H1 (cell line): ENCODE data around the gene VEZT. TPM values are rescaled to one million over a fixed set of nuclear protein-coding genes. Genes with fewer than 3 reads are reported as not detected.

ENCODE experiments used
- CTCF ChIA-PET: fragments of 300-600 bp; sonication (Branson Sonifier 250); formaldehyde crosslinking; loops from one replicate; lab custom pipeline; 2021; ENCODE audit not compliant: partially characterized antibody; lab: Charles Lee
- POLR2A ChIA-PET: fragments of 300-600 bp; sonication (Branson Sonifier 250); formaldehyde crosslinking; loops from one replicate; lab custom pipeline; 2021; ENCODE audit warnings: inconsistent platforms; ENCODE audit not compliant: partially characterized antibody; lab: Charles Lee
- DNase-seq, 2 experiments: peaks; one replicate each; pipeline versions ENCODE4 v3.0.0 to v3.0.0-alpha.2; 2010 to 2022; ENCODE audit warnings: low spot score in 2 of 2, low read depth in 1 of 2, mixed read lengths in 1 of 2
- FAIRE-seq: peaks from 2 replicates; lab custom pipeline; 2011; peaks lifted over from hg19 to GRCh38; lab: Jason Lieb, UNC
- H2AFZ ChIP-seq: 2 replicates; pipeline ENCODE4 v1.8.1; 2012; ENCODE audit warnings: low read length, inconsistent platforms
- H2AK5ac ChIP-seq: 2 replicates; pipeline ENCODE4 v1.6.1; 2013; ENCODE audit warnings: low read depth, low read length
- H2BK120ac ChIP-seq: replicated peaks from 2 replicates; pipeline ENCODE3; 2013; ENCODE audit warnings: low read depth, low read length, inconsistent platforms
- H2BK12ac ChIP-seq: 2 replicates; pipeline ENCODE4 v1.6.1; 2013; ENCODE audit warnings: low read depth, low read length
- H2BK15ac ChIP-seq: 2 replicates; pipeline ENCODE4 v1.6.1; 2013; ENCODE audit warnings: low read length
- H2BK20ac ChIP-seq: 2 replicates; pipeline ENCODE4 v1.6.1; 2013; ENCODE audit warnings: low read length
- H2BK5ac ChIP-seq: 2 replicates; pipeline ENCODE4 v1.6.1; 2013; ENCODE audit warnings: low read depth, low read length
- H3K14ac ChIP-seq: 2 replicates; pipeline ENCODE4 v1.6.1; 2013; ENCODE audit warnings: inconsistent platforms; ENCODE audit not compliant: insufficient read length
- H3K18ac ChIP-seq: 2 replicates; pipeline ENCODE4 v1.6.1; 2013; ENCODE audit warnings: low read length; ENCODE audit errors: extremely low read depth
- H3K23ac ChIP-seq: 2 replicates; pipeline ENCODE4 v1.6.1; 2013; ENCODE audit warnings: inconsistent platforms; ENCODE audit not compliant: insufficient read length
- H3K23me2 ChIP-seq: 2 replicates; pipeline ENCODE4 v1.6.1; 2013; ENCODE audit warnings: low read depth, low read length
- H3K27ac ChIP-seq: 2 replicates; pipeline ENCODE4 v1.6.1; 2011; ENCODE audit warnings: low read depth, low read length, inconsistent platforms
- H3K27me3 ChIP-seq, 4 experiments: replicated peaks in 1 of 4; 1 replicate in 1 of 4; 2 replicates in 3 of 4; pipeline versions ENCODE4 v1.6.1 to v1.8.1; 2011 to 2013; ENCODE audit warnings: low read length in 3 of 4, mild to moderate bottlenecking in 3 of 4, inconsistent platforms in 2 of 4, mixed read lengths in 2 of 4, moderate library complexity in 1 of 4; ENCODE audit not compliant: control insufficient read depth in 3 of 4, insufficient read depth in 3 of 4; ENCODE audit errors: extremely low read depth in 1 of 4
- H3K36me3 ChIP-seq, 4 experiments: 2 replicates each; pipeline versions ENCODE4 v1.6.1 to v1.8.1; 2011 to 2013; ENCODE audit warnings: mild to moderate bottlenecking in 4 of 4, low read length in 3 of 4, moderate library complexity in 2 of 4, control low read depth in 1 of 4, inconsistent platforms in 1 of 4; ENCODE audit not compliant: insufficient read depth in 4 of 4, control insufficient read depth in 2 of 4
- H3K4ac ChIP-seq: replicated peaks from 2 replicates; pipeline ENCODE3; 2013; ENCODE audit warnings: low read length, low read depth, mixed read lengths, inconsistent platforms; ENCODE audit not compliant: insufficient read length
- H3K4me1 ChIP-seq, 4 experiments: replicated peaks in 1 of 4; 1 replicate in 1 of 4; 2 replicates in 3 of 4; pipeline versions ENCODE4 v1.6.1 to v1.8.1; 2011 to 2013; ENCODE audit warnings: low read length in 3 of 4, inconsistent platforms in 2 of 4, mixed read lengths in 1 of 4; ENCODE audit not compliant: insufficient read depth in 4 of 4, control insufficient read depth in 3 of 4
- H3K4me2 ChIP-seq, 2 experiments: 2 replicates each; pipeline versions ENCODE4 v1.6.1 to v1.8.1; 2011 to 2013; ENCODE audit warnings: low read depth in 2 of 2, low read length in 2 of 2, control low read depth in 1 of 2, inconsistent platforms in 1 of 2, mild to moderate bottlenecking in 1 of 2; ENCODE audit not compliant: insufficient read depth in 1 of 2
- H3K4me3 ChIP-seq, 4 experiments: fragments of 200-600, 300-600 bp in 1 of 4; sonication (generic), shearing (Covaris generic), sonication (Bioruptor Twin) in 1 of 4; 2 replicates each; pipeline versions ENCODE4 v1.5.1 to v1.8.1; 2011 to 2016; ENCODE audit warnings: low read length in 4 of 4, low read depth in 3 of 4, control low read depth in 2 of 4, inconsistent platforms in 2 of 4, mild to moderate bottlenecking in 2 of 4, mixed read lengths in 1 of 4, moderate library complexity in 1 of 4; ENCODE audit not compliant: insufficient read depth in 2 of 4; ENCODE audit errors: extremely low read depth in 1 of 4
- H3K56ac ChIP-seq: replicated peaks from 2 replicates; pipeline ENCODE3; 2013; ENCODE audit warnings: low read depth, mild to moderate bottlenecking, mixed read lengths, low read length, inconsistent platforms; ENCODE audit not compliant: insufficient read length
- H3K79me1 ChIP-seq: 2 replicates; pipeline ENCODE4 v1.6.1; 2013; ENCODE audit warnings: low read depth, low read length, control low read depth
- H3K79me2 ChIP-seq, 2 experiments: 2 replicates each; pipeline versions ENCODE4 v1.6.1 to v1.8.1; 2012 to 2013; ENCODE audit warnings: low read length in 2 of 2, mild to moderate bottlenecking in 2 of 2, inconsistent platforms in 1 of 2; ENCODE audit not compliant: insufficient read depth in 2 of 2, control insufficient read depth in 1 of 2
- H3K9ac ChIP-seq, 4 experiments: replicated peaks in 1 of 4; 1 replicate in 1 of 4; 2 replicates in 3 of 4; pipeline versions ENCODE4 v1.6.1 to v1.8.1; 2011 to 2013; ENCODE audit warnings: low read depth in 3 of 4, low read length in 3 of 4, control low read depth in 2 of 4, mild to moderate bottlenecking in 2 of 4, moderate library complexity in 2 of 4, inconsistent platforms in 1 of 4; ENCODE audit errors: extremely low read depth in 1 of 4
- H3K9me3 ChIP-seq, 2 experiments: 2 replicates each; pipeline versions ENCODE4 v1.6.1 to v1.8.1; 2012 to 2013; ENCODE audit warnings: mild to moderate bottlenecking in 2 of 2, moderate library complexity in 2 of 2, control low read depth in 1 of 2, inconsistent platforms in 1 of 2, low read depth in 1 of 2, low read length in 1 of 2, mixed read lengths in 1 of 2; ENCODE audit not compliant: insufficient read depth in 2 of 2
- H4K20me1 ChIP-seq, 2 experiments: replicated peaks in 1 of 2; 2 replicates each; pipeline versions ENCODE3 to v1.8.1; 2011 to 2013; ENCODE audit warnings: inconsistent platforms in 2 of 2, low read length in 2 of 2, mild to moderate bottlenecking in 1 of 2; ENCODE audit not compliant: insufficient read depth in 2 of 2, control insufficient read depth in 1 of 2
- H4K5ac ChIP-seq: 2 replicates; pipeline ENCODE4 v1.6.1; 2013; ENCODE audit warnings: low read length, low read depth, mixed read lengths, inconsistent platforms; ENCODE audit not compliant: insufficient read length
- H4K8ac ChIP-seq: 2 replicates; pipeline ENCODE4 v1.8.0; 2013; ENCODE audit warnings: mild to moderate bottlenecking, moderate library complexity, low read length, inconsistent platforms; ENCODE audit not compliant: insufficient read depth; ENCODE audit errors: extremely low read depth
- H4K91ac ChIP-seq: replicated peaks from 2 replicates; pipeline ENCODE3; 2013; ENCODE audit warnings: low read length, mixed read lengths, inconsistent platforms; ENCODE audit not compliant: insufficient read length
- ASH2L ChIP-seq: fragments of 200-600, 300-600 bp; sonication (generic); IDR thresholded peaks from one replicate; pipeline ENCODE4 v1.7.1; 2017; ENCODE audit warnings: low read length
- CBX8 ChIP-seq: fragments of 300-800, 300-1000 bp; sonication (generic); IDR thresholded peaks from 2 replicates; pipeline ENCODE4 v1.7.1; 2016; ENCODE audit warnings: low read depth, low read length, borderline replicate concordance
- CHD1 ChIP-seq: IDR thresholded peaks from 2 replicates; pipeline ENCODE4 v1.6.1; 2012; ENCODE audit warnings: low read depth, low read length, improper control_type of control experiment
- EP300 ChIP-seq, 2 experiments: IDR thresholded peaks; 1 replicate in 1 of 2; 2 replicates in 1 of 2; pipeline ENCODE4 v1.6.1; 2011 to 2012; ENCODE audit warnings: low read depth in 2 of 2, low read length in 2 of 2, mild to moderate bottlenecking in 2 of 2, borderline replicate concordance in 1 of 2, inconsistent platforms in 1 of 2, moderate library complexity in 1 of 2
- HDAC2 ChIP-seq, 2 experiments: fragments of 300-600 bp in 1 of 2; sonication (generic) in 1 of 2; IDR thresholded peaks; 2 replicates each; pipeline ENCODE4 v1.6.1; 2011 to 2012; ENCODE audit warnings: low read depth in 2 of 2, low read length in 2 of 2, mild to moderate bottlenecking in 2 of 2, moderate library complexity in 2 of 2, borderline replicate concordance in 1 of 2, inconsistent platforms in 1 of 2
- RBBP5 ChIP-seq: IDR thresholded peaks from 2 replicates; pipeline ENCODE4 v1.7.1; 2012; ENCODE audit warnings: low read depth, mild to moderate bottlenecking, inconsistent platforms, low read length, moderate library complexity, borderline replicate concordance
- SAP30 ChIP-seq: fragments of 300-600 bp; sonication (generic); IDR thresholded peaks from 2 replicates; pipeline ENCODE4 v1.7.1; 2012; ENCODE audit warnings: low read length, moderate library complexity, mild to moderate bottlenecking, inconsistent platforms; ENCODE audit not compliant: insufficient read depth, insufficient replicate concordance
- SIN3A ChIP-seq, 2 experiments: IDR thresholded peaks in 1 of 2; conservative IDR thresholded peaks in 1 of 2; 2 replicates each; pipeline ENCODE4 v1.6.1; 2011 to 2012; ENCODE audit warnings: low read length in 2 of 2, improper control_type of control experiment in 1 of 2, low read depth in 1 of 2, mild to moderate bottlenecking in 1 of 2
- SP1 ChIP-seq: IDR thresholded peaks from 2 replicates; pipeline ENCODE4 v1.6.1; 2011; ENCODE audit warnings: low read depth, low read length
- SUZ12 ChIP-seq: fragments of 200-600 bp; sonication (generic); IDR thresholded peaks from 2 replicates; pipeline ENCODE4 v1.6.1; 2012; ENCODE audit warnings: mild to moderate bottlenecking, inconsistent platforms, low read length, moderate library complexity, mixed read lengths
- polyA plus RNA-seq, 7 experiments: library from polyadenylated mRNA; depleted of rRNA in 3 of 7; stranded (reverse) in 5 of 7; unstranded in 2 of 7; fragments of >200 nt in 5 of 7; fragments of 200-250 nt in 2 of 7; gene quantifications; 1 replicate in 5 of 7; 2 replicates in 1 of 7; 4 replicates in 1 of 7; pipeline versions ENCODE4 v1.2.1 to v1.2.3, GENCODE V29; 2011 to 2013; ENCODE audit warnings: missing spikeins in 2 of 7, mixed read lengths in 2 of 7
- total RNA-seq: library from RNA; stranded (reverse); fragmentation: NEBNext Ultra II Directional; extraction: Animal tissue kit (Norgen Biotek cat#: 25700); gene quantifications from 2 replicates; pipeline ENCODE4 v1.2.1, GENCODE V29; 2021
- TF ChIP-seq, protein P1 (sequence below): IDR thresholded peaks from 2 replicates; pipeline ENCODE4 v1.6.1; 2011; ENCODE audit warnings: low read length, improper control_type of control experiment

The VEZT gene
- total and polyA plus RNA-seq, 2 of the 8 experiments (the other 6 are each of a cell fraction or from before 2014, with no cell fraction given) = 44.0 to 56.1 TPM

DNA sequence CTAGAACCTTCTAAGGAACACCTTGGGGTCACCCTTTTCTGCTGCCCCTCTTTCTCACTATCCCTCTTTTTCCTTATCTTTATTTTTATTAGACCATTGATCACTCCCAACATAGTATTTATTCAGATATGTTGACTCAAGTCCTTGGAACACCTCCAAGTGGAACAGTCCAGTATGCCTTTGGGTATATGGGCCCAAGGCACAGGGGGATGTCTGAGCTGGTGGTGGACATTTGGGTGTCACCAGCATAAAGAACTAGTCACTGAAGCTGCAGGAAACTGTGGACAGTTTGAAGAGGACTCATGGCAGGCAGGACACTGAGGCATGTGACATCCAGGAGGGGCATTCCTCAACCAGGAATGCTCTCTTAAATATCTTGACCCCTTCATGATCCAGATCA lies 105.6 kb downstream of the VEZT start:
- Histone ChIP-seq H2BK120ac (no peak overlapping the region), H2BK20ac (no peak overlapping the region), H2BK5ac (no peak overlapping the region), H3K18ac (no peak overlapping the region), H4K20me1 (no peaks in the 10 kb centered on the region), H2AFZ (no peak overlapping the region), H4K8ac (no peak overlapping the region), H3K23ac (no peak overlapping the region), H3K56ac (no peak overlapping the region), H3K36me3 (no peaks in the 10 kb centered on the region), H3K4me2 (no peak overlapping the region), H2BK15ac (no peak overlapping the region), H2BK12ac (no peak overlapping the region), H3K14ac (no peak overlapping the region), H3K79me1 (no peaks in the 10 kb centered on the region), H3K9me3 (no peaks in the 10 kb centered on the region), H3K9ac (no peak overlapping the region), H2AK5ac (no peak overlapping the region), H4K91ac (no peak overlapping the region), H3K4ac (no peak overlapping the region), H3K27ac (no peak overlapping the region), H3K79me2 (no peaks in the 10 kb centered on the region), H3K4me3 (no peak overlapping the region), H3K23me2 (no peaks in the 10 kb centered on the region), H3K4me1 (no peaks in the 10 kb centered on the region), H4K5ac (no peak overlapping the region), H3K27me3 (no peaks in the 10 kb centered on the region)
- no peak for DNase-seq
- TF ChIP-seq, protein P1, sequence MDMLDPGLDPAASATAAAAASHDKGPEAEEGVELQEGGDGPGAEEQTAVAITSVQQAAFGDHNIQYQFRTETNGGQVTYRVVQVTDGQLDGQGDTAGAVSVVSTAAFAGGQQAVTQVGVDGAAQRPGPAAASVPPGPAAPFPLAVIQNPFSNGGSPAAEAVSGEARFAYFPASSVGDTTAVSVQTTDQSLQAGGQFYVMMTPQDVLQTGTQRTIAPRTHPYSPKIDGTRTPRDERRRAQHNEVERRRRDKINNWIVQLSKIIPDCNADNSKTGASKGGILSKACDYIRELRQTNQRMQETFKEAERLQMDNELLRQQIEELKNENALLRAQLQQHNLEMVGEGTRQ = no peak
- TF ChIP-seq ASH2L (no peak), SP1 (no peak), CHD1 (no peak), EP300 (IDR thresholded peaks at IDR 0.05; ENCODE audit: borderline replicate concordance in 1 of 2, low read depth in 2 of 2, low read length in 2 of 2) (no peak), SIN3A (conservative IDR thresholded peaks at IDR 0.05 in 1 of 2, IDR thresholded peaks at IDR 0.05 in 1 of 2; ENCODE audit: low read depth in 1 of 2, low read length in 2 of 2) (no peak), SAP30 (no peak), HDAC2 (IDR thresholded peaks at IDR 0.05; ENCODE audit: borderline replicate concordance in 1 of 2, low read depth in 2 of 2, low read length in 2 of 2) (no peak), CBX8 (no peak), RBBP5 (no peak), SUZ12 (no peak)
- CTCF ChIA-PET = interaction anchor here (0.6 kb wide), 1 partner anchor 100 kb away, joined by 5 read pairs; no protein-coding TSS in a partner anchor
- POLR2A ChIA-PET = interaction anchor here (1.2 kb wide), 1 partner anchor 9 kb away, joined by 3 read pairs; no protein-coding TSS in a partner anchor
- FAIRE-seq = no peak
